ENCODE data around the gene CEACAM19. TPM values are rescaled to one million over a fixed set of nuclear protein-coding genes. Genes with fewer than 3 reads are reported as not detected.
"Not testable (repeated sequence)": the region's sequence is repeated elsewhere in the genome, so short reads cannot be mapped to it uniquely, and the experiment has no call there.

Gene CEACAM19
- total RNA-seq, 4 donors from 2014 or later = 5.7 to 11.7 (median 8.4) TPM

GRCh38 chr19:44705502-44706010, 34.3 kb downstream of the CEACAM19 start:
- Histone ChIP-seq H3K27ac (no peak overlapping the region), H3K27me3 (no peaks in the 10 kb centered on the region), H3K9me3 (no peaks in the 10 kb centered on the region), H3K4me1 (no peaks in the 10 kb centered on the region), H3K36me3 (no peaks in the 10 kb centered on the region), H3K4me3 (no peak overlapping the region)
- WGBS = 96% methylated on average over 5 of the region's 12 CpGs
- DNase-seq (ENCODE audit: low spot score in 2 of 2) = no peak
- no peak for TF ChIP-seq CTCF (IDR thresholded peaks at IDR 0.05)
- no peak for TF ChIP-seq EP300 (IDR thresholded peaks at IDR 0.05)
- TF ChIP-seq POLR2AphosphoS5 (IDR thresholded peaks at IDR 0.05) = no peak
- TF ChIP-seq POLR2A (IDR thresholded peaks at IDR 0.05) = no peak

GRCh38 chr19:44706506-44707236, 35.4 kb downstream of the CEACAM19 start:
- Histone ChIP-seq H3K9me3 (no peaks in the 10 kb centered on the region), H3K27ac (no peak overlapping the region), H3K4me3 (no peak overlapping the region), H3K4me1 (no peaks in the 10 kb centered on the region), H3K27me3 (no peaks in the 10 kb centered on the region), H3K36me3 (no peaks in the 10 kb centered on the region)
- DNase-seq (ENCODE audit: low spot score in 2 of 2) = no peak
- no peak for TF ChIP-seq POLR2A (IDR thresholded peaks at IDR 0.05)
- TF ChIP-seq POLR2AphosphoS5 (IDR thresholded peaks at IDR 0.05) = no peak
- no peak for TF ChIP-seq EP300 (IDR thresholded peaks at IDR 0.05)
- TF ChIP-seq CTCF (IDR thresholded peaks at IDR 0.05) = no peak
- WGBS = 84% methylated on average over 4 of the region's 6 CpGs

GRCh38 chr19:44707794-44708193, 36.5 kb downstream of the CEACAM19 start:
- Histone ChIP-seq H3K9me3 (no peaks in the 10 kb centered on the region), H3K4me1 (no peaks in the 10 kb centered on the region), H3K27me3 (no peaks in the 10 kb centered on the region), H3K4me3 (no peak overlapping the region), H3K27ac (no peak overlapping the region), H3K36me3 (no peaks in the 10 kb centered on the region)
- WGBS = 88% methylated on average over 13 of the region's 20 CpGs
- TF ChIP-seq CTCF (IDR thresholded peaks at IDR 0.05) = no peak
- TF ChIP-seq POLR2A (IDR thresholded peaks at IDR 0.05) = no peak
- no peak for TF ChIP-seq EP300 (IDR thresholded peaks at IDR 0.05)
- TF ChIP-seq POLR2AphosphoS5 (IDR thresholded peaks at IDR 0.05) = no peak
- no peak for DNase-seq (ENCODE audit: low spot score in 2 of 2)

- H3K27ac ChIP-seq = no peak overlapping the region
- no peaks in the 10 kb centered on the region for H3K9me3 ChIP-seq
- H3K4me3 ChIP-seq = no peak overlapping the region
- no peaks in the 10 kb centered on the region for H3K36me3 ChIP-seq
- H3K4me1 ChIP-seq = no peaks in the 10 kb centered on the region
- TF ChIP-seq POLR2A (IDR thresholded peaks at IDR 0.05) = no peak
- no peak for TF ChIP-seq POLR2AphosphoS5 (IDR thresholded peaks at IDR 0.05)
- TF ChIP-seq EP300 (IDR thresholded peaks at IDR 0.05) = no peak
- TF ChIP-seq CTCF (IDR thresholded peaks at IDR 0.05) = no peak
- no peak for DNase-seq (ENCODE audit: low spot score in 2 of 2)
- H3K27me3 ChIP-seq = no peaks in the 10 kb centered on the region
- WGBS = no CpG with 5 or more reads among the region's 5 CpGs
Measured at GRCh38 chr19:44708940-44709339, 37.7 kb downstream of the CEACAM19 start.

GRCh38 chr19:44709434-44710266, 38.4 kb downstream of the CEACAM19 start:
- H3K36me3 ChIP-seq; H3K4me1 ChIP-seq; H3K27me3 ChIP-seq; DNase-seq (ENCODE audit: low spot score in 2 of 2); H3K4me3 ChIP-seq; H3K9me3 ChIP-seq; H3K27ac ChIP-seq: not testable (repeated sequence)
- 68% methylated on average over 2 of the region's 4 CpGs for whole genome bisulfite sequencing

All from suprapubic skin (tissue), 4 donors.